Activated CD4-positive, alpha-beta T cell treated with anti-CD3 and anti-CD28 coated beads for 36 hours (primary cell): ENCODE data around the gene PPP1R12C. TPM values are rescaled to one million over a fixed set of nuclear protein-coding genes. Genes with fewer than 3 reads are reported as not detected.

Source experiments
- ATAC-seq: fragments of 200-7000 bp; cut with Tn5 transposase; one replicate; pipeline ENCODE4 v1.10.0; 2021; ENCODE audit warnings: mild to moderate bottlenecking, moderate library complexity
- CTCF ChIA-PET: fragments of 350-600 bp; sonication (Branson Sonifier 250); formaldehyde crosslinking; loops from one replicate; lab custom pipeline; 2021; ENCODE audit warnings: antibody characterized with exemption; lab: Charles Lee
- POLR2A ChIA-PET: fragments of 350-600 bp; sonication (Branson Sonifier 250); formaldehyde crosslinking; loops from one replicate; lab custom pipeline; 2021; ENCODE audit warnings: antibody characterized with exemption, inconsistent platforms; lab: Charles Lee
- DNase-seq: peaks from one replicate; pipeline ENCODE4 v3.0.0-alpha.2; 2020
- H3K27ac Mint-ChIP-seq: one replicate; pipeline ENCODE4 v1.8.0; 2021; ENCODE audit warnings: mixed read lengths
- H3K27me3 Mint-ChIP-seq: one replicate; pipeline ENCODE4 v1.8.0; 2021; ENCODE audit warnings: mixed read lengths
- H3K36me3 Mint-ChIP-seq: one replicate; pipeline ENCODE4 v1.8.0; 2021; ENCODE audit warnings: low read depth, mixed read lengths
- H3K4me1 Mint-ChIP-seq: one replicate; pipeline ENCODE4 v1.8.0; 2021; ENCODE audit warnings: mixed read lengths
- H3K4me3 Mint-ChIP-seq: one replicate; pipeline ENCODE4 v1.8.0; 2021; ENCODE audit warnings: mild to moderate bottlenecking, moderate library complexity, mixed read lengths
- H3K9me3 Mint-ChIP-seq: one replicate; pipeline ENCODE4 v1.8.0; 2021; ENCODE audit warnings: low read depth, mixed read lengths
- intact Hi-C, 2 experiments: fragments of 100-400 bp; cut with DNase I in 1 of 2; cut with micrococcal nuclease in 1 of 2; formaldehyde crosslinking; loops; one replicate each; pipeline versions ENCODE4 v1.14.2 to v1.15.1; 2022 to 2024; cut with DNase I, micrococcal nuclease
- total RNA-seq, 2 experiments: library from RNA; stranded (reverse); gene quantifications; one replicate each; pipeline ENCODE4 v1.2.3, GENCODE V29; 2021

Gene PPP1R12C
- total RNA-seq, 2 experiments from 2014 or later = 66.1 to 69.8 TPM

DNA sequence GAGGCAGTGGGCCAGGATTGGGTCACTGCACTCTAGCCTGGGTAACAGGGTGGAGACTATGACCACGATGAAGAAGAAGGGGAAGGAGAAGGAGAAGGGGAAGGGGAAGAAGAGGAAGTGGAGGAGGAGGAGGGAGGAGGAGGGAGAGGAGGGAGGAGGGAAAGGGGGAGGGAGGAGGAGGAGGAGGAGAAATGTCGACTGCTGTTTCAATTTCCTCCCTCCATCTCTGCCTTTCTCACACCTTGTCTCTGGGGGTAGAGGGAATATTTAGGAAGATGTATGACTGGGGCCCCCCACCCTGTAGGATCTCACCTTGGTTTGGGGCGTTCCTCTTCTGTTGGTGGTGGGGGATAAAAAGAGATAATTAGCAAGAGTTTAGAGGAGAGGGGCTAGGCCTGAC is 27.8 kb upstream of the PPP1R12C start:
- Mint-ChIP-seq H3K9me3 (no peaks in the 10 kb centered on the region), H3K4me3 (no peak overlapping the region), H3K27ac (no peak overlapping the region), H3K4me1 (peaks cover 2% of the 10 kb centered on the region), H3K27me3 (peaks cover 28% of the 10 kb centered on the region), H3K36me3 (no peaks in the 10 kb centered on the region)
- intact Hi-C loops = loop anchor here in 1 of 2 experiments (10.0 kb wide), 1 partner anchor 360 kb away; no protein-coding TSS in a partner anchor
- DNase-seq (no peak), ATAC-seq (no peak)
- CTCF ChIA-PET = interaction anchor here (1.2 kb wide), 1 partner anchor 359 kb away, joined by 4 read pairs; no protein-coding TSS in a partner anchor
- POLR2A ChIA-PET = no interaction called here

DNA sequence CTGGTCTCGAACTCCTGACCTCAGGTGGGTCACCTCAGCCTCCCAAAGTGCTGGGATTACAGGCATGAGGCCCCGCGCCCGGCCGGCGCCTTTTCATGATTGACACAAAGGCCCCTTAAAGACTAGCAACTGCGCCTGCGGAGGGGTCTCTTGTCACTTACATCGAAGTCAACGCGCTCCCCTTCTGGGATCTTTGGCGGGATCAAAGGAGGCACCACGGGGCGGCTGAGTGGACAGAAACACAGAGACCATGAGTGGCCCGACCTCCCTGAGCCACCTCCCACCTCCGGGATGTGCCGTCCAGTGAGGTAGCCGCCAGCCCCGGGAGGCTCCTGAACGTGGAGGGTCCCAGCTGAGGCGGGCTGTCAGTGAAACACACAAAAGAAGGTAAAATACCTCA is 24.3 kb upstream of the PPP1R12C start:
- ATAC-seq (no peak), DNase-seq (no peak)
- H3K4me3 Mint-ChIP-seq = no peak overlapping the region
- H3K27ac Mint-ChIP-seq = no peak overlapping the region
- no peaks in the 10 kb centered on the region for H3K9me3 Mint-ChIP-seq
- H3K36me3 Mint-ChIP-seq = no peaks in the 10 kb centered on the region
- peaks cover 2% of the 10 kb centered on the region for H3K4me1 Mint-ChIP-seq
- H3K27me3 Mint-ChIP-seq = peaks cover 31% of the 10 kb centered on the region
- intact Hi-C loops = loop anchor here (1.0 to 10.0 kb wide), 6 partner anchors 19 to 490 kb away; no protein-coding TSS in a partner anchor
- ChIA-PET CTCF (interaction anchor here (0.6 to 2.3 kb wide), 10 partner anchors 9 to 924 kb away, joined by 3 to 12 read pairs (median 4); no protein-coding TSS in a partner anchor), POLR2A (interaction anchor here (0.6 kb wide), 1 partner anchor 256 kb away, joined by 3 read pairs; no protein-coding TSS in a partner anchor)

DNA sequence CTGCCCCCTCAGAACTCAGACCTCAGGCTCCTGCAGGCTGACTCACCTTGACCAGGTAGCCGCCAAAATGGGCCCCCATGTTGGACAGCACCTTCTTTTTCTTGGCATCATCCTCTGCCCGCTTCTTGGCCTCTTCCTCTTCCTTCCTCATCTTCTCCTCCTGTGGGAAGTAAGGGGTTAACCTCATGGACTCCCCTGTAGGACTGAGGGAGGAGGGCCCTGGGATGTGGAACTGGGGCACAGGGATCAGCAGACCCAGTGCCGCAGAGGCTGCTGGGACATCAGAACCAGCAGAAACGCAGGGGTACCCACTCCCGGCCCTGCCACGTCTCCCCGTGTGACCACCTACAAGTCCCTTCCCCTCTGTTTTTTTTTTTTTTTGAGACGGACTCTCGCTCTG is 20.5 kb upstream of the PPP1R12C start:
- H3K4me1 Mint-ChIP-seq = no peaks in the 10 kb centered on the region
- ChIA-PET POLR2A (no interaction called here), CTCF (no interaction called here)
- H3K27me3 Mint-ChIP-seq = peaks cover 20% of the 10 kb centered on the region
- intact Hi-C loops = no loop called here
- DNase-seq (no peak), ATAC-seq (no peak)
- H3K4me3 Mint-ChIP-seq = no peak overlapping the region
- no peaks in the 10 kb centered on the region for H3K9me3 Mint-ChIP-seq
- H3K27ac Mint-ChIP-seq = no peak overlapping the region
- no peaks in the 10 kb centered on the region for H3K36me3 Mint-ChIP-seq

DNA sequence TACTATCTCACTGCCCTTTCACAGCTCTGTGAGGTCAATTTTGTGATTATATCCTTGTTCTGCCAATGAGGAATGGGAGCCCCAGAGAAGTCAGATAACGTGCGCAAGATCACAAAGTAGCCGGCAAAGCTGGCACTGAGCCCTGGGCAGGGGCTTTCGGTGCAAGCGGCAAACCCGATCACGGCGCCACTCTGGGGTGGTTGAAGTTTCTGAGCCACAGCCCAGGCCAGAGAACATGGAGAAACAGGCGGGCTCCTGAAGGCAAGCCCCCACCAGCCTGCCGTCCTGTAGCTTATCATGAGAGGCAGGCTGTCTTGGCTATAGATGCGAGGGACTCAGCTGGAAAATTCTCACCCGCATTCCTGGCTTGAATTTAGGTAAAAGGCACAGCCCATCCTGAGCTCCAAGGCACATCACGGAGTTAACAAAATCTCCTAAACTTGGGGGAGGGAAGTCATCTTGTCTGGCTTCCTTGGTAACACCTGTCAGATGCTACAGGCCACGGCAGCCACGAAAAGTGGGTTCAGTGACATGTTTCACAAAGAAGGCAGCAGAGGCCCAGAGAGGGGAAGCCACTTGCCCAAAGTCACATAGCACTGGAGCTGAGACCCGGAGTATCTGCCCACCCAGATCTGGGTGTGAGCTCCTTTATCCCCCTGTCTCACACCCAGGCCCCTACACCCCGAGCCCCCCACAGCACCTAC is 19.1 kb upstream of the PPP1R12C start:
- Mint-ChIP-seq H3K4me3 (no peak overlapping the region), H3K27me3 (peaks cover 21% of the 10 kb centered on the region), H3K36me3 (no peaks in the 10 kb centered on the region), H3K4me1 (no peaks in the 10 kb centered on the region), H3K9me3 (no peaks in the 10 kb centered on the region), H3K27ac (no peak overlapping the region)
- DNase-seq (no peak), ATAC-seq (no peak)
- ChIA-PET CTCF (interaction anchor here (0.6 to 1.0 kb wide), 5 partner anchors 12 to 924 kb away, joined by 3 read pairs; no protein-coding TSS in a partner anchor), POLR2A (interaction anchor here (0.5 to 0.6 kb wide), 2 partner anchors 35 to 62 kb away, joined by 3 read pairs; no protein-coding TSS in a partner anchor)
- intact Hi-C loops = no loop called here

DNA sequence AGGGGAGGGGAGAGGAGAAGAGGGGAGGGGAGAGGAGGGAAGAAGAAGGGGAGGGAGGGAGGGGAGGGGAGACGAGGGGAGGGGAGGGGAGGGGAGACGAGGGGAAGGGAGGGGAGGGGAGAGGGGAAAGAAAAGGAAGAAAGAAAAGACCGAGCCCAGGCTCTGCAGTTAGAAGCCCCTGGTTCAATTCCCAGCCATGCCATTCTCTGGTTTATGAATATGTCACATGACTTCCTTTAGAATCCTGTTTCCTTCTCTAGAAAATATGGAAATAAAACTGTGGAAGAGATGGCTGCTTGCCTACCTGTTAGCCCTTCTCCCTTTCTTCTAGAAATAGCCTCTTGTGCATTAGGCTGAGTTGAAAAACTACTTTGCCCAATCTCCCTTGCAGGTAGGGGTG is 17.3 kb upstream of the PPP1R12C start:
- ChIA-PET CTCF (interaction anchor here (0.8 to 1.3 kb wide), 2 partner anchors 8 to 13 kb away, joined by 3 read pairs; no protein-coding TSS in a partner anchor), POLR2A (no interaction called here)
- H3K9me3 Mint-ChIP-seq = no peaks in the 10 kb centered on the region
- no peak overlapping the region for H3K4me3 Mint-ChIP-seq
- DNase-seq (no peak), ATAC-seq (no peak)
- no peaks in the 10 kb centered on the region for H3K36me3 Mint-ChIP-seq
- intact Hi-C loops = loop anchor here in 1 of 2 experiments (5.0 kb wide), 1 partner anchor 252 kb away; no protein-coding TSS in a partner anchor
- H3K27ac Mint-ChIP-seq = no peak overlapping the region
- peaks cover 24% of the 10 kb centered on the region for H3K27me3 Mint-ChIP-seq
- no peaks in the 10 kb centered on the region for H3K4me1 Mint-ChIP-seq

DNA sequence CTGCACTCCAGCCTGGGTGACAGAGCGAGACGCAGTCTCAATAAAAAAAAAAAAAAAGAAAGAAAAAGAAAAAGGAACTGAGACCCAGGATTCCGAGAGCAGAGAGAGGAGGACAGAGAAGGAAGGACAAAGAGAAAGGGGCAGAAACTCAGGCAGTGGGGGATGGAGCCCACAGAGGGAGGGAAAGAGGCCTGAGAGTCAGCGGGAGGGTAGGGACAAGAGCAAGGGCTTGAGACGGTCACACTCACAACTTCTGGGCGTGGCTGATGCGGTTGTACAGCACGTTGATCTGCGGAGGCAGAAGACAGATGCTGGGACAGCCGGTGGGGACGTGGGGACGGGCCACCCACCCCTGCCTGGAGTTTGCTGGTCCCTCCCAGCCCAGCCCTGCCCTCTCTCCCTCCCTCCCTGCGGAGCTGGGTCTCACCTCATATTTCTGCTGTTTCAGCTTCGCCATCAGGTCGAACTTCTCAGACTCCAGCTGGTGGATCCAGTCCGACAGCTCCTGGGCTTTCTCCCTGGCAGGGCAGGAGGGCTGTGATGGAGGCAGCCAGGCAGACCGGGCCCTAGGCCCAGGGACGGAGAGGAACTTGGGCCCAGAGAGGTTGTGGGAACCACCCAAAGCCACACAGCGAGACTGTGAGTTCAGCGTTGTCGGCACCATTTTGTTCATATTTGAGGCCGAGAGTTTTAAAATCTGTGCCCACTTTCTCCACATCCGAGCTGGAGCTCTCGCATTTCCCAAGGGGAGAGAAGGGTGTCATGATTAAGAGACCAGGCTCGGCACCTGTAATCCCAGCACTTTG is 16.4 kb upstream of the PPP1R12C start:
- H3K4me1 Mint-ChIP-seq = no peaks in the 10 kb centered on the region
- intact Hi-C loops = loop anchor here in 1 of 2 experiments (5.0 kb wide), 1 partner anchor 252 kb away; no protein-coding TSS in a partner anchor
- H3K27ac Mint-ChIP-seq = no peak overlapping the region
- ChIA-PET CTCF (interaction anchor here (1.3 to 1.5 kb wide), 2 partner anchors 9 to 158 kb away, joined by 3 read pairs; no protein-coding TSS in a partner anchor), POLR2A (no interaction called here)
- ATAC-seq = no peak
- no peaks in the 10 kb centered on the region for H3K9me3 Mint-ChIP-seq
- no peak for DNase-seq
- no peaks in the 10 kb centered on the region for H3K36me3 Mint-ChIP-seq
- no peak overlapping the region for H3K4me3 Mint-ChIP-seq
- H3K27me3 Mint-ChIP-seq = peaks cover 21% of the 10 kb centered on the region

DNA sequence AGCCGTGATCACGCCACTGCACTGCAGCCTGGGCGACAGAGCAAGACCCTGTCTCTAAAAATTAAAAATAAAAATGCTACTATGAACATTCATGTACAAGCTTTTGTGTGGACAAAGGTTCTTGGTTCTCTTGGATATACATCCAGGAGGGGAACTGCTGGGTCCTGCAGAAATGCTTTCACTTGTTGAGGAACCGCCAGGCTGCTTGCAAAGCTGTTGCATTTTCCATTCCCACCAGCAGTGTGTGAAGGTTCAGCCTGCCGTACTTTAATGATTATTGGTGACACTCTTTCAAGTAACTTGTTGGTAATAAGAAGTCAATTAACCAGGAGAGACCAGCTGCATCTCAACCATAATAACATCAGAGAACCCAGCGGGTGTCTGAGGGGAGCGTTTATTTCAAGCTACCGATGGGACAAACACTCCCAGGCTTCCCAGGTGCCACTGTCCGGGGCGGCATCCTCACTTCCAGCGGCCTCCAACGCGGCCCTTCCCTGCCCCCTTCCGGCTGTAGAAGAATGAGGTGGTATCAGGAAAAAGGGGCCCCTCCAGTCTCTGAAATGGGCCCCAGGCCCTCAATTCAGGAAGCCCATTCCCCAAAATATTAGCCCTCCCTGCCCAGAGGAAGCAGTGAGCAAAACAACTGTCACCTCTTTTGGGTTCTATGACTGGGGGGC is 15.2 kb upstream of the PPP1R12C start:
- peaks cover 20% of the 10 kb centered on the region for H3K27me3 Mint-ChIP-seq
- H3K27ac Mint-ChIP-seq = no peak overlapping the region
- ChIA-PET POLR2A (no interaction called here), CTCF (interaction anchor here (0.7 to 1.5 kb wide), 5 partner anchors 9 to 197 kb away, joined by 3 to 6 read pairs (median 3); no protein-coding TSS in a partner anchor)
- no peak overlapping the region for H3K4me3 Mint-ChIP-seq
- no peak for DNase-seq
- H3K36me3 Mint-ChIP-seq = no peaks in the 10 kb centered on the region
- no peak for ATAC-seq
- H3K9me3 Mint-ChIP-seq = no peaks in the 10 kb centered on the region
- intact Hi-C loops = loop anchor here in 1 of 2 experiments (5.0 kb wide), 1 partner anchor 250 kb away; no protein-coding TSS in a partner anchor
- H3K4me1 Mint-ChIP-seq = no peaks in the 10 kb centered on the region

DNA sequence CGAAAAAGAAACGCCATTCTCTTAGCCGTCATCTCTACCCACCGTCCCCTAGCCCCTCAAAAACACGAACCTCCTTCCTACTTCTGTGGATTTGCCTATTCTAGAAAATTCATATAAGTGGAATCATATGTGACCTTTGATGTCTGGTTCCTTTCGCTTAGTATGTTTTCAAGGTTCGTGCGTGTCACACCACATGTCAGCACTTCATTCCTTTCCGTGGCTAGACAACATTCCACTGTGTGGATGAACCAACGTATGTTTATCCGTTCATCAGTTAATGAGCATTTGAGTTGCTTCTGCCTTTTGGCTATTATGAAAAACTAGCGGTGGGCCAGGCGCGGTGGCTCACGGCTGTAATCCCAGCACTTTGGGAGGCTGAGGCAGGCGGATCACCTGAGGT is 14.0 kb upstream of the PPP1R12C start:
- no peak for DNase-seq
- H3K4me3 Mint-ChIP-seq = no peak overlapping the region
- no peak overlapping the region for H3K27ac Mint-ChIP-seq
- no peaks in the 10 kb centered on the region for H3K9me3 Mint-ChIP-seq
- no peak for ATAC-seq
- H3K27me3 Mint-ChIP-seq = peaks cover 21% of the 10 kb centered on the region
- no peaks in the 10 kb centered on the region for H3K4me1 Mint-ChIP-seq
- intact Hi-C loops = loop anchor here in 1 of 2 experiments (5.0 kb wide), 1 partner anchor 249 kb away; no protein-coding TSS in a partner anchor
- CTCF ChIA-PET = no interaction called here
- POLR2A ChIA-PET = no interaction called here
- no peaks in the 10 kb centered on the region for H3K36me3 Mint-ChIP-seq

DNA sequence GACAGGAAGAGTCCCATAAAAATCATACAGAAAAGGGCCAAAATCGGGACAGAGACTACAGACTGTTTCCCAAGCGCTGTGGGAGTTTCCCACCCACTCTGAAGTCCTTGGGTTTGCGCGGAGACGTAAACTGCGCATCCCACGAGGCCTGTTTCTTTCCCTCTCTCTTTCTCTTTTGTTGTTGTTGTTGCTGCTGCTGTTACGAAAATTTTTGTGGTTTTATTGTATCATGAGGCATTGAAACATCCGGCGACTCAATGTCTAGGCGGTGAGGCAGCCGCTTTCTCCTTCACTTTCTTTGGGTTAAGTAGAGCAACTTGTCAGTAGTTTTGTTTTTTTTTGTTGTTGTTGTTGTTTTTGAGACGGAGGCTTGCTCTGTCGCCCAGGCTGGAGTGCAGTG is 1.6 kb upstream of the PPP1R12C start:
- peak; percentile 44 for DNase-seq

DNA sequence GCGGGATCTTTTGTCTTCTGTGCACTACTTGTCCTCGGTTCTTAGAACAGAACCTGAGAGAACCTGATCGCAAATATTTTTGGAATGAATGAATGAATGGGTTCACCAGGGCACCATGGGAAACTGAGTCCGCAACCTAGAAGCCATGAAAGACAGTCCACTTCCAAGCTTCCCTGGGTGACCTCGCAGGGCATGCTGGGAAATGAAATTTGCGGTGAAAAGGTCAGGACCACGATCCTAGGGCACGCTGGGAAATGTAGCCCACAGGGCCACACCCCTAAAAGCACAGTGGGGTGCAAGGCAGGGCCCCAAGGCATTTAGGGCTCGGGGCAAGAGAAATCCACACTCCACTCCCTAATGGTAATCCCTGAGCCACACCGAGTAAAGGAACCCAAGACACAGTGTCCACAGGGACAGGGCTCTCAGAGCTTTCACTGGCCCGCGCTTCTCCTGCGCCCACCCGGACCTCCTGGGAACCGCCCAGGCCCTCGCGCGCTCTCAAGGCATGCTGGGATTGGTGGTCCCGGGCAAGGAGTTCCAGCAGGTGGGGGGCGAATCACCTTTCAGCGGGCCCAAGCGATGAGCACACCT is 1.1 kb upstream of the PPP1R12C start:
- Mint-ChIP-seq H3K4me1 (peaks cover 24% of the 10 kb centered on the region), H3K27me3 (peaks cover 5% of the 10 kb centered on the region), H3K27ac (peak overlapping the region; percentile 97), H3K9me3 (no peaks in the 10 kb centered on the region), H3K36me3 (peaks cover 9% of the 10 kb centered on the region), H3K4me3 (peak overlapping the region; percentile 92)
- ATAC-seq = no peak
- DNase-seq = peak; percentile 66
- intact Hi-C loops = loop anchor here in 1 of 2 experiments (5.0 to 10.0 kb wide), 3 partner anchors 524 to 1016 kb away; partner anchors contain the start of genes NDUFA3, OSCAR, ZNF580 and ZNF581
- POLR2A ChIA-PET = interaction anchor here (1.1 kb wide), 1 partner anchor 358 kb away, joined by 3 read pairs; no protein-coding TSS in a partner anchor
- CTCF ChIA-PET = interaction anchor here (0.5 to 2.8 kb wide), 6 partner anchors 31 to 393 kb away, joined by 3 to 7 read pairs (median 3); no protein-coding TSS in a partner anchor

More for the DNA sequence above, 1.6 kb upstream of the PPP1R12C start:
- H3K4me3 Mint-ChIP-seq = peak overlapping the region; percentile 92
- POLR2A ChIA-PET = interaction anchor here (0.6 kb wide), 1 partner anchor 1242 kb away, joined by 3 read pairs; no protein-coding TSS in a partner anchor
- peaks cover 24% of the 10 kb centered on the region for H3K4me1 Mint-ChIP-seq
- intact Hi-C loops = loop anchor here in 1 of 2 experiments (5.0 to 10.0 kb wide), 3 partner anchors 523 to 1017 kb away; partner anchors contain the start of genes NDUFA3, OSCAR, ZNF580 and ZNF581
- peaks cover 5% of the 10 kb centered on the region for H3K27me3 Mint-ChIP-seq
- H3K9me3 Mint-ChIP-seq = no peaks in the 10 kb centered on the region
- peak overlapping the region; percentile 72 for H3K27ac Mint-ChIP-seq
- CTCF ChIA-PET = interaction anchor here (0.5 to 0.6 kb wide), 2 partner anchors 140 to 174 kb away, joined by 3 read pairs; no protein-coding TSS in a partner anchor
- H3K36me3 Mint-ChIP-seq = peaks cover 9% of the 10 kb centered on the region
- no peak for ATAC-seq
